Motor neuron (in vitro differentiated cells): Measurements from ENCODE around the gene ARMC2. TPM values are rescaled to one million over a fixed set of nuclear protein-coding genes. Genes with fewer than 3 reads are reported as not detected.

Source experiments
- ATAC-seq, 8 experiments: fragments of 200-7000 bp; cut with Tn5 transposase; replicated peaks in 6 of 8; 2 replicates each; pipeline ENCODE4 v1.8.0; 2021; ENCODE audit warnings: mild to moderate bottlenecking in 8 of 8, moderate library complexity in 8 of 8
- H3K27ac ChIP-seq, 2 donors: fragments of 250-450 bp; sonication (Bioruptor Pico); 2 replicates each; pipeline ENCODE4 v1.9.0; 2021; ENCODE audit warnings: antibody characterized with exemption in 2 of 2, mild to moderate bottlenecking in 2 of 2, moderate library complexity in 1 of 2
- H3K4me1 ChIP-seq, 2 donors: fragments of 250-450 bp; sonication (Bioruptor Pico); replicated peaks in 1 of 2; 2 replicates each; pipeline ENCODE4 v1.6.1; 2021; ENCODE audit warnings: antibody characterized with exemption in 2 of 2, mild to moderate bottlenecking in 2 of 2, moderate library complexity in 1 of 2
- H3K4me3 ChIP-seq, 5 donors: fragments of 250-450 bp; sonication (Bioruptor Pico); 2 replicates each; pipeline ENCODE4 v1.9.0; 2021; ENCODE audit warnings: antibody characterized with exemption in 5 of 5, mild to moderate bottlenecking in 5 of 5, moderate library complexity in 4 of 5
- WGBS, 10 experiments: fragments of 450-650 bp; shearing (Covaris generic); methylation state at CpG; one replicate each; pipeline ENCODE4 v1.0.0; 2022; 5-methylcytosine and 5-hydroxymethylcytosine counted together
- in situ Hi-C, 9 experiments: fragments of 400-800 bp; cut with MboI; loops; one replicate each; pipeline ENCODE4 v1.15.0; 2021; ENCODE audit warnings: low sequenced_read_pairs in 9 of 9, low pct_unique_long_range_greater_than_20kb in 2 of 9; ENCODE audit not compliant: unreplicated experiment in 9 of 9
- total RNA-seq, 8 experiments: library from RNA; unstranded; fragments of 300-600 nt; gene quantifications; 2 replicates each; pipeline versions ENCODE4 v1.2.3 to v1.2.4, GENCODE V29; 2022

ARMC2 gene, protein sequence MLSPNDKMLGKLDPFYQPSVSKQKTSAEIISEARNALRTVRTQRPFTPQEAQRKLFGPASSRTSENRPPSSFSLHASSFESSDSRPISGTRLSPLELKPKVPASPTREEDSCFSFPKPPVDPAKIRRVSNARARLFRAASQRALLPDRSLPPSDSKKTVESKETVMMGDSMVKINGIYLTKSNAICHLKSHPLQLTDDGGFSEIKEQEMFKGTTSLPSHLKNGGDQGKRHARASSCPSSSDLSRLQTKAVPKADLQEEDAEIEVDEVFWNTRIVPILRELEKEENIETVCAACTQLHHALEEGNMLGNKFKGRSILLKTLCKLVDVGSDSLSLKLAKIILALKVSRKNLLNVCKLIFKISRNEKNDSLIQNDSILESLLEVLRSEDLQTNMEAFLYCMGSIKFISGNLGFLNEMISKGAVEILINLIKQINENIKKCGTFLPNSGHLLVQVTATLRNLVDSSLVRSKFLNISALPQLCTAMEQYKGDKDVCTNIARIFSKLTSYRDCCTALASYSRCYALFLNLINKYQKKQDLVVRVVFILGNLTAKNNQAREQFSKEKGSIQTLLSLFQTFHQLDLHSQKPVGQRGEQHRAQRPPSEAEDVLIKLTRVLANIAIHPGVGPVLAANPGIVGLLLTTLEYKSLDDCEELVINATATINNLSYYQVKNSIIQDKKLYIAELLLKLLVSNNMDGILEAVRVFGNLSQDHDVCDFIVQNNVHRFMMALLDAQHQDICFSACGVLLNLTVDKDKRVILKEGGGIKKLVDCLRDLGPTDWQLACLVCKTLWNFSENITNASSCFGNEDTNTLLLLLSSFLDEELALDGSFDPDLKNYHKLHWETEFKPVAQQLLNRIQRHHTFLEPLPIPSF
- 10 to 100 TPM in 1 of 8 experiments, 1 to 10 TPM in 7; 1.1 to 22.4 (median 6.1) TPM for total RNA-seq

DNA sequence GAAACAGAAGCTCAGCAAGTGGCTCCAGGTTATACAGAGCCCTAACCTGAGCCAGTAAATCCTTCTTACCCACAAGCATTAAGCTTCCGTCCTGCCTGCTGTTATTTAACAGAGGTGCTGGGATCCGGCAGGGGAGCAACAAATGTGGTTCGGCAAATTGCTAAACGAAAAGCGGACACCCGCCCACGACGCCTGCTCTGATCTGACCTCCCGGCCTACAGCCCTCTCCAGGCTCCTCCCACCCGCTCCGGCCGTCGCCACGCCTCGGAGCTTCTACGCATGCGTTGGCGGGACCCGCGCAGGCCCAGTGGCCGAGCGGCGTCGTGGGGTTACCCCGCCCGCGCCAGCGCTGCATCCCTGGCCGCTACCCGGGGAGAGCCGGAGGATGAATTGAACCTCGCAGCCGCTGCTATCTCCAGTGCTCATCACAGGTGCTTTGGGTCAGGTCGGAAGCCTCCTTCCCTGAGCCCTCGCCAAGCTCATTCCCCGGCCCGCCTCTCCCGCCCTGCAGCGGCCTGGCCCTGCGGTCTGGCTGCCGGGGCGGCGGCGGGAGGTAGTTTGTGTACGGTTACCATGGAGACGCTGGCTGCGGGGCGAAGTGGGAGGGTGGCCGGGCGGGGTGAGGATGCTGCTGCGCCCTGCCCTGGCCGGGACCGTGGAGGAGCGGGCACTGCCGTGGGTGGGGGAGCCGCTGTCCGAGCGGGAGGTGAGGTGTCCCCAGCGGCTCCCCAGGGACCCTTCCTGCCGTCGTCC, at the start of gene ARMC2:
ARMC2 (plus strand) TSS at position 307 of the 753 bp plus-strand sequence. CDS start 5,846 bp downstream, outside the sequence.
- H3K27ac ChIP-seq: peak within 1 kb of the TSS; percentile 64 to 71
- peaks cover 6 to 8% of the 10 kb centered on the region in 2 donors for H3K4me1 ChIP-seq
- ATAC-seq: peak; percentile 88 to 97 (median 92)
- WGBS, 10 experiments: 0 to 2% (median 0%) methylated on average over 2 to 24 of the region's 61 CpGs; no CpG with 5 or more reads in 4 of the 10 experiments
- peak within 1 kb of the TSS; percentile 61 to 97 (median 82) for H3K4me3 ChIP-seq
- in situ Hi-C loops: loop anchor here in 4 of 9 experiments (25.0 kb wide), 2 partner anchors 239 to 311 kb away; partner anchors contain the start of genes CEP57L1 (in 1 of the 4) and SESN1 (in 1 of the 4)

- in situ Hi-C loops: loop anchor here in 5 of 9 experiments (25.0 kb wide), 1 partner anchor 237 kb away; the partner anchor contains the start of gene FOXO3 (in 5 of the 5)
- ATAC-seq: peak in 3 of 8 experiments; percentile 25 to 59 (median 48)
- no peak overlapping the region for H3K4me3 ChIP-seq
- WGBS, 10 experiments: 69 to 100% (median 86%) methylated on average over 2 to 10 of the region's 18 CpGs; no CpG with 5 or more reads in 3 of the 10 experiments
- H3K27ac ChIP-seq: peak overlapping the region in 1 of 2 donors; percentile 9
- H3K4me1 ChIP-seq: peaks cover 33 to 39% of the 10 kb centered on the region in 2 donors
Measured at GRCh38 chr6:108798670-108799353, 49.4 kb upstream of the ARMC2 start.

GRCh38 chr6:108799354-108799717, 48.9 kb upstream of the ARMC2 start:
- H3K4me3 ChIP-seq: no peak overlapping the region

DNA sequence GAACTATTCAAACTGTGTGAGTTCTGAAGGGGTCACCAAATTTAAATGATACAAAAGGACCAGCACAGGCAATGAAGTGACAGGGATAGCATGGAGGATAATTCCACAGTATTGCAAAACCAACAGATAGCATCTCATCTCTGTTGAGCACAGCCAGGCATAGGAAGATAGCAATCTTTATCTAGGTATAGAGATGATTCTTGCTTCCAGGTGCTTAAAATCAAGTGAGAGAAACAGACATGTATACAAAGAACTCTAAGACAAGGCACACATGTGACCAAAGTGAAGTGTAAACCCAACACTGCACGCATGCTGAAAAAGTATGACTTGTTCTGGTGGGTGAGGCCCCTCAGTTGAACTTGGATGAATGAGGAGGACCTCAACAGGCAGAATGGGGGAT, 48.4 kb upstream of the ARMC2 start:
- Histone ChIP-seq H3K27ac (no peak overlapping the region), H3K4me3 (no peak overlapping the region), H3K4me1 (peaks cover 26 to 33% of the 10 kb centered on the region in 2 donors)
- ATAC-seq: no peak
- in situ Hi-C loops: loop anchor here in 5 of 9 experiments (25.0 kb wide), 1 partner anchor 237 kb away; the partner anchor contains the start of gene FOXO3 (in 5 of the 5)
- 88 to 100% (median 100%) methylated on average over 1 of the region's 1 CpG; no CpG with 5 or more reads in 4 of the 10 experiments for WGBS, 10 experiments

More at GRCh38 chr6:108799354-108799717, 48.9 kb upstream of the ARMC2 start:
- in situ Hi-C loops: loop anchor here in 5 of 9 experiments (25.0 kb wide), 1 partner anchor 237 kb away; the partner anchor contains the start of gene FOXO3 (in 5 of the 5)
- 27 to 98% (median 69%) methylated on average over 1 to 8 of the region's 9 CpGs; no CpG with 5 or more reads in 3 of the 10 experiments for WGBS, 10 experiments
- H3K4me1 ChIP-seq: peaks cover 28 to 34% of the 10 kb centered on the region in 2 donors
- peak in 3 of 8 experiments; percentile 33 to 58 (median 51) for ATAC-seq
- peak overlapping the region in 1 of 2 donors; percentile 9 for H3K27ac ChIP-seq

GRCh38 chr6:108800427-108800864, 47.8 kb upstream of the ARMC2 start:
- WGBS, 10 experiments: 13 to 63% (median 41%) methylated on average over 1 to 6 of the region's 6 CpGs; no CpG with 5 or more reads in 2 of the 10 experiments
- H3K4me3 ChIP-seq: no peak overlapping the region
- peak overlapping the region in 1 of 2 donors; percentile 12 for H3K27ac ChIP-seq
- peaks cover 30 to 38% of the 10 kb centered on the region in 2 donors for H3K4me1 ChIP-seq
- peak; percentile 69 to 98 (median 82) for ATAC-seq
- in situ Hi-C loops: no loop called here

DNA sequence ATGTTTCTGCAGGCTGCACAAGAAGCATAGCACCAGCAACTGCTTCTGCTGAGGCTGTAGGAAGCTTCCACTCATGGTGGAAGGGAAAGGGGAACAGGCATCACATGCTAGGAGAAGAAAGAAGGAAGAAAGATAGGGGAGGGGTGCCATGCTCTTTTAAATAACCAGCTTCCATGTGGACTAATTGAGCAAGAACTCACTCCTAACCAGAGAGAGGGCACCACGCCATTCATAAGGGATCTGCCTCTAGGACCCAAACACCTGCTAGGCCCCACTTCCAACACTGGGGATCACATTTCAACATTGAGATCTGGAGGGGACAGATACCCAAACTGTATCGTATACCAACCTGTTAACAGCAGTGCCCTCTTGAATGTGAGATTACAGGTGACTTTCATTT, 46.9 kb upstream of the ARMC2 start:
- WGBS, 10 experiments: 67 to 100% (median 93%) methylated on average over 1 to 2 of the region's 2 CpGs; no CpG with 5 or more reads in 2 of the 10 experiments
- in situ Hi-C loops: no loop called here
- ATAC-seq: no peak
- Histone ChIP-seq H3K27ac (no peak overlapping the region), H3K4me3 (no peak overlapping the region), H3K4me1 (peaks cover 39 to 48% of the 10 kb centered on the region in 2 donors)

DNA sequence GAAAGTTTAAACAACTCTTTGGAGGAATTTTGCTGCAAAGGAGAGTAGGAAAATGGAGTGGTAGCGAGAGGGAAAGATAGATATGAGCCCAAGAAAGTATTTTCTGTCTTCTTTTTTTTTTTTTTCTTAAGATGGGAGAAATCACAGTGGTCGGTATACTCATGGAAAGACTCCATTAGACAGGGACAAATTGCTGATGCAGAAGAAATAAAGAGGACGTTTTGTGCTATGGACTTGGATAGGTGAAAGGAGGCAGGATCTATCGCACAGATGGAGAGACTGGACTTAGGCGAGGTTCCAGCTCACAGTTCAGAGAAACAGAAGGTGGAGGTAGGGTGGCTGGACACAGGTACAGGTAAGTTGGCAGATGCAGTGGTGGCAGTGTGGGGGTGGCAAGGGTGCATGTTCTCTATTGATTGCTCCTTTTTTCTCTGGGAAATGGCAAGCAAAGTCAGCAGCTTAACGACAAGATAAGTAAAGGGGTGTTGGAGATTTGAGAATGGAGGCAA, 44.2 kb upstream of the ARMC2 start:
- H3K27ac ChIP-seq: no peak overlapping the region
- 73 to 100% (median 85%) methylated on average over 1 to 6 of the region's 6 CpGs for WGBS, 10 experiments
- in situ Hi-C loops: no loop called here

GRCh38 chr6:108804956-108805355, 43.3 kb upstream of the ARMC2 start:
- WGBS, 10 experiments: 55 to 100% (median 100%) methylated on average over 1 to 5 of the region's 6 CpGs; no CpG with 5 or more reads in 4 of the 10 experiments
- ATAC-seq: no peak
- peak overlapping the region in 1 of 2 donors; percentile 61 for H3K27ac ChIP-seq
- H3K4me1 ChIP-seq: peaks cover 45% of the 10 kb centered on the region in 2 donors
- in situ Hi-C loops: no loop called here
- no peak overlapping the region for H3K4me3 ChIP-seq

More for the DNA sequence above, 44.2 kb upstream of the ARMC2 start:
- Histone ChIP-seq H3K4me1 (peaks cover 54% of the 10 kb centered on the region in 2 donors), H3K4me3 (no peak overlapping the region)
- ATAC-seq: no peak

DNA sequence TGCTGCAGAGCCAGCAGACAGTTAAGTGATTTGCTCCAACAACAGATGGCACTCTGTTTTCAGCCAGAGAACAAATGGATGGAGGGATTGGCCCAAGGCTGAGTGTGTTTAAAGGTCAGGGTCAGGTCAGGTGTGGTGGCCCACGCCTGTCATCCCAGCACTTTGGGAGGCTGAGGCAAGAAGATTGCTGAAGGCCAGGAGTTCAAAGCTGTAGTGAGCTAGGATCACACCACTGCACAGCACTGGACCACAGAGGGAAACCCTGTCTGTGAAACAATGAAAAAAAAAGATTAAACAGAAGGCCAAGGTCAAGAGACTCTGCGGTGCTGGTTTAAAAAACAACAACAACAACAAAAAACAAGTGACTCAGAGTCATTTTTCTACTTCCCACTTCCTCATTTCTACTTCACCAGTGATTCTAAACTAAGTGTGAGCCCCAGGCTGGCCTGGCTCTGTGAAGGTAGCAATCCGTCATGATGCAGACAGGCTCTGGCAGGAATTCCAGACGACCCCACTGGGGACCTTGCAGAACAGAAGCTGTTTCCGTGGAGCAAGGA, 42.5 kb upstream of the ARMC2 start:
- H3K4me3 ChIP-seq: no peak overlapping the region
- H3K27ac ChIP-seq: peak overlapping the region in 1 of 2 donors; percentile 61
- in situ Hi-C loops: no loop called here
- peak in 5 of 8 experiments; percentile 68 to 91 (median 84) for ATAC-seq
- peaks cover 38% of the 10 kb centered on the region in 2 donors for H3K4me1 ChIP-seq
- 20 to 100% (median 62%) methylated on average over 1 to 5 of the region's 5 CpGs; no CpG with 5 or more reads in 2 of the 10 experiments for WGBS, 10 experiments

DNA sequence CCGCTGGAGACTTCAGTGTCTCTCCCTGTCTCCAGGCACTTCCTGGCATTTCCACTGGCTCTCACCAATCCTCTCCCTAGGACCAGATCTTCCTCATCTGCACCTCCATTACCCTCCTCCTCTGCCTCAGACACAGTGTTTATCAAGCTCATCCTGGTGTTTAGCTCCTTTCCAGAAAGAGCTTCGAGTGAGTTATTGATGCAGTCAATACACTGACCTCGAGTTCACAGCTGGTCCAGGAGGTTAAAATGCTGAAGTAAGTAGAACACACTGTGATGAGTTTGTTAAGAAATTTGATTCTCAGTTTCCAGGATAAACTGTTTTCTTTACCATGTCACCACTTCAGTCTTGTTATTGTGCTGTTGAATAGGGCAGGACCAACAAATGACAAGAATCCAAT, 42.1 kb upstream of the ARMC2 start:
- WGBS, 10 experiments: 0 to 100% (median 39%) methylated on average over 1 to 2 of the region's 3 CpGs; no CpG with 5 or more reads in 2 of the 10 experiments
- H3K4me1 ChIP-seq: peaks cover 34 to 35% of the 10 kb centered on the region in 2 donors
- no peak overlapping the region for H3K27ac ChIP-seq
- in situ Hi-C loops: no loop called here
- H3K4me3 ChIP-seq: no peak overlapping the region
- ATAC-seq: no peak

DNA sequence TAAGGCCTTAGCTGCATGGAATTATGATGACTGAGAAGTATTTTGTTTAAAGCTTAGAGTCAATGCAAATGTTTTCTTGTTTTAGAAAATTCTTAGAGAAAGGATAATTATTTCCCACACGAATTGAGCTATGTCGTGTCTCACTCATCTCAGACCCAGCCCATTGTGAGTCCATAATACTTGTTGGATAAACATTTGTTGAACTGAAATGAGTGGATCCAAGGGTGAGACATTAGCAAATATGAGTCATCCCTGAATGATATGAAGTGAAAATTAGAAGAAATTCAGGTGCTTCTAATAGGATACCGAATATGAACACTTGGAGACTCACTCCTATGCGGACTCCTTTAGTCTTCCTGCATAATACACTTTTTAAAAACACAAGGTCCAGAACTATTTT, 41.6 kb upstream of the ARMC2 start:
- in situ Hi-C loops: no loop called here
- peaks cover 34 to 35% of the 10 kb centered on the region in 2 donors for H3K4me1 ChIP-seq
- WGBS, 10 experiments: 29 to 100% (median 80%) methylated on average over 1 to 4 of the region's 4 CpGs; no CpG with 5 or more reads in 3 of the 10 experiments
- ATAC-seq: peak in 4 of 8 experiments; percentile 41 to 85 (median 69)
- no peak overlapping the region for H3K27ac ChIP-seq
- no peak overlapping the region for H3K4me3 ChIP-seq
